Nephron (organoid): ENCODE results near the gene PGA4.

Experiments
- H3K27ac Mint-ChIP-seq, 3 experiments: 2 replicates each; pipeline ENCODE4 v1.8.0; 2020; ENCODE audit warnings: mixed read lengths in 3 of 3, mild to moderate bottlenecking in 2 of 3, moderate library complexity in 1 of 3
- H3K27me3 Mint-ChIP-seq: 2 replicates; pipeline ENCODE4 v1.8.0; 2021; ENCODE audit warnings: low read depth, mild to moderate bottlenecking, moderate library complexity, mixed read lengths
- H3K36me3 Mint-ChIP-seq: 2 replicates; pipeline ENCODE4 v1.8.0; 2020; ENCODE audit warnings: low read depth, mixed read lengths
- H3K4me1 Mint-ChIP-seq: 2 replicates; pipeline ENCODE4 v1.8.0; 2020; ENCODE audit warnings: mixed read lengths
- H3K4me3 Mint-ChIP-seq, 3 experiments: 2 replicates each; pipeline ENCODE4 v1.8.0; 2020; ENCODE audit warnings: mild to moderate bottlenecking in 3 of 3, mixed read lengths in 3 of 3, moderate library complexity in 2 of 3
- H3K9me3 Mint-ChIP-seq: 2 replicates; pipeline ENCODE4 v1.8.0; 2020; ENCODE audit warnings: mixed read lengths
- TF ChIP-seq, protein P1 (sequence below), 3 experiments: fragments of 200-600 bp; sonication (generic); IDR thresholded peaks; one replicate each; pipeline ENCODE4 v1.5.0; 2021; ENCODE audit warnings: antibody characterized with exemption in 3 of 3; ENCODE audit not compliant: unreplicated experiment in 3 of 3

Gene PGA4

DNA sequence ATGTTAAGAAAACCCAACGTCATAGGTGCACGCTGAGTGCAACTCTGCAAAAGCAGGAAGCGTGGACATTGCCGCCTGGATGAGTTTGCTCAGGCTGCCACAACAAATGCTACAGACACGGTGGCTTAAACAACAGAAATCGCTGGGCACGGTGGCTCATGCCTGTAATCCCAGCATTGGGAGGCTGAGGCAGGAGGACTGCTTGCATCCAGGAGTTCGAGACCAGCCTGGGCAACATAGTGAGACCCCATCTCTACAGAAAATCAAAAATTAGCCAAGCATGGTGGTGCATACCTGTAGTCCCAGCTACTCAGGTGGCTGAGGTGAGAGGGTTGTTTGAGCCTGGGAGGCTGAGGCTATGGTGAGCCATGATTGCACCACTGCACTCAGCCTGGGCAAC is 32.2 kb upstream of the PGA4 start:
- Mint-ChIP-seq H3K27me3 (peaks cover 4% of the 10 kb centered on the region), H3K9me3 (no peaks in the 10 kb centered on the region), H3K4me1 (peaks cover 8% of the 10 kb centered on the region), H3K27ac (no peak overlapping the region), H3K36me3 (no peaks in the 10 kb centered on the region), H3K4me3 (no peak overlapping the region)
- TF ChIP-seq, protein P1, sequence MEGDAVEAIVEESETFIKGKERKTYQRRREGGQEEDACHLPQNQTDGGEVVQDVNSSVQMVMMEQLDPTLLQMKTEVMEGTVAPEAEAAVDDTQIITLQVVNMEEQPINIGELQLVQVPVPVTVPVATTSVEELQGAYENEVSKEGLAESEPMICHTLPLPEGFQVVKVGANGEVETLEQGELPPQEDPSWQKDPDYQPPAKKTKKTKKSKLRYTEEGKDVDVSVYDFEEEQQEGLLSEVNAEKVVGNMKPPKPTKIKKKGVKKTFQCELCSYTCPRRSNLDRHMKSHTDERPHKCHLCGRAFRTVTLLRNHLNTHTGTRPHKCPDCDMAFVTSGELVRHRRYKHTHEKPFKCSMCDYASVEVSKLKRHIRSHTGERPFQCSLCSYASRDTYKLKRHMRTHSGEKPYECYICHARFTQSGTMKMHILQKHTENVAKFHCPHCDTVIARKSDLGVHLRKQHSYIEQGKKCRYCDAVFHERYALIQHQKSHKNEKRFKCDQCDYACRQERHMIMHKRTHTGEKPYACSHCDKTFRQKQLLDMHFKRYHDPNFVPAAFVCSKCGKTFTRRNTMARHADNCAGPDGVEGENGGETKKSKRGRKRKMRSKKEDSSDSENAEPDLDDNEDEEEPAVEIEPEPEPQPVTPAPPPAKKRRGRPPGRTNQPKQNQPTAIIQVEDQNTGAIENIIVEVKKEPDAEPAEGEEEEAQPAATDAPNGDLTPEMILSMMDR (IDR thresholded peaks at IDR 0.05; ENCODE audit: unreplicated experiment in 3 of 3) = no peak

DNA sequence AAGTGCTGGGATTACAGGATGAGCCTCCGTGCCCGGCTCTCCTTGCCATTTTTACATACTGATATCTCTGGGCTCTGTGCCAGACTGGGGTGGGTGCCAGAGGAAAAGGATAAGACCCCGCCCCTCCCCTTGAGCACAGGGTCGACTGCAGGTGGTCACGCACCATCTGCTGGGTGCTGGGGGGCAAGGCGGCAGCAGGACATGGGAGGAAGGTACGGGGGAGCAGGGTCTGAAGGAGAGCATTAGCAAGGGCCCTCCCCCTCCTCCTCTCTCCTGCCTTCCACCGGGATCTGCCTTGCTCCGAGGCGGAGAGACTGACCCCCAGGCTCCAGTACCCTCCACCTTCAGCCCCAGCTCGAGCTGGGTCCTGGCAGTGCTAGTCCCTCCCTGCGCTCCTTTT is 28.6 kb upstream of the PGA4 start:
- Mint-ChIP-seq H3K9me3 (no peaks in the 10 kb centered on the region), H3K4me3 (no peak overlapping the region), H3K4me1 (peaks cover 13% of the 10 kb centered on the region), H3K27me3 (peaks cover 6% of the 10 kb centered on the region), H3K36me3 (no peaks in the 10 kb centered on the region), H3K27ac (peak overlapping the region; percentile 37 to 86 (median 74))
- TF ChIP-seq, protein P1 (IDR thresholded peaks at IDR 0.05; ENCODE audit: unreplicated experiment in 3 of 3) = no peak

DNA sequence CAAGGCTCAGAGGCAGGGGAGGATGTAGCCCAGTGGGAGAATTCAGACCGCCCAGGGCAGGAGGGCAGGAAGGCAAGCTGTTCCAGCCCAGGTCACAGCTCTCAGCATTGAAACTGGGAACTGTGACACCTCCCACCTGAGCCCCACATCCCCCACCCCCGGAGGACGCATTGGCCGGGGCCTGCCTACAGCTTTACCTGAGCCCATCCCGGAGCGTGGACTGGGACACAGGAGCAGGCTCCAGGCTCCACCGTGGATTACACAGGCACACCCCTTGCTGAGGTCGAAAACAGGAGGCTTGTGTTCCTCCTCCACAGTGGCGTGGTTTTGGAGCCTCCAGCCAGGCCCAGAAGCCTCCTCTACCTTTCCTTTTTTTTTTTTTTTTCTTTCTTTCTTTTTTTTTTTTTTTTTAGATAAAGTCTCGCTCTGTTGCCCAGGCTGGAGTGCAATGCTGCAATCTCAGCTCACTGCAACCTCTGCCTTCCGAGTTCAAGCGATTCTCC is 27.9 kb upstream of the PGA4 start:
- peaks cover under 1% of the 10 kb centered on the region for H3K9me3 Mint-ChIP-seq
- H3K4me3 Mint-ChIP-seq = no peak overlapping the region
- peaks cover 6% of the 10 kb centered on the region for H3K27me3 Mint-ChIP-seq
- TF ChIP-seq, protein P1 (IDR thresholded peaks at IDR 0.05; ENCODE audit: unreplicated experiment in 3 of 3) = no peak
- H3K4me1 Mint-ChIP-seq = peaks cover 13% of the 10 kb centered on the region
- H3K27ac Mint-ChIP-seq = peak overlapping the region; percentile 74 to 86 (median 75)
- H3K36me3 Mint-ChIP-seq = no peaks in the 10 kb centered on the region

DNA sequence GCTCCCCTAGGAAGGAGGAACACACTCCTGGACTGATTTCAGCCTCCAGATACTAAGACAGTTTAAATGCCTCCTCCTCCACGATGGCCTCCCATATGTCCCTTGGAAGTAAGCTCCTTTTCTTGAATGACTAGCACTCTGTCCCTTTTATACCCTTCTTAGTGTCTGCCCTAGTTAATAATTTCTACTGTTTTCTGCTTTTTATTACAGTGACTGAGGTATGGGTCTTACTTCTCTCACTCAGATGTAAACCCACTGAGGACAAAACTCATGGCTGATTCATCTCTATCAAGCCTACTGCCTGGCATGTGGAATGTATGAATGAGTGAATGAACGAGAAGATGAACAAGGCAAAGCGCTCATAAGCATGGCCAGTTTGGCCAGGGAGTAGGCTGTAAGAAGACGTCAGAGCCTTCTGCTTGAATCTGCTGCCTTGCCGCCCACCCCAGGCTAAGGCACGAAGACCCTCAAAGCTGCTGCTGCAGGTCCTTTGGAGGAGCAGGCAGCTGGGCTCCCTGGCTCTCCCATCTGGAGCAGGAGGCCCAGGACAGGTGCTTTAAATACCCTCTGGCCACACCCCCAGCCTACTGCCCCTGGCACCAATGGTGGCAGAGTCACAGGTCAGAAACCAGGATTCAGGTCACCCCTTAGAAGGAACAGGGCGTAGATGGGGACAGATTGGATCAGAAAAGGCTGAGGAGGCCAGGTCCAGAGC is 27.0 kb upstream of the PGA4 start:
- TF ChIP-seq, protein P1 (IDR thresholded peaks at IDR 0.05; ENCODE audit: unreplicated experiment in 3 of 3) = no peak

DNA sequence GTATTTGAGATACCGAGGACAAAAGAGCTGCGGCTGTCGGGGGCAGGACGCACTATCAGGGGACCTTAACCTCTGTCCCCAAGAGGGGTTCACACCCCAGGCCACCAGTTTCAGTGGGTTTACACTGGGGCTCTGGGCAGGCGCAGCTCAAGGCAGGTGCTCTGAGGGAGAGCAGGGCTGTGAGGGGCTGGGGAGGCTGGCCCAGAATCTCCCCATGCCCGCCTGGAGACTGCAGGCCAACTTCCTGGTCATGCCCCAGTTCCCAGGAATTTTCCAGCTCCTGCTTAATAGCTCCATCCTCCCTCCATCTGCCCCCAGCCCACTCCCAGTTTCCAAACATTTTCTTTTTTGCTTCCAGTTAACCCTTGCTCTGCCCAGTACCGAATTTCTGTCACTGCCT is 26.4 kb upstream of the PGA4 start:
- Mint-ChIP-seq H3K27ac (peak overlapping the region; percentile 74 to 86 (median 75)), H3K27me3 (peaks cover 6% of the 10 kb centered on the region), H3K4me1 (peaks cover 13% of the 10 kb centered on the region)

More for the DNA sequence above, 27.0 kb upstream of the PGA4 start:
- Mint-ChIP-seq H3K4me1 (peaks cover 13% of the 10 kb centered on the region), H3K9me3 (peaks cover 2% of the 10 kb centered on the region), H3K36me3 (no peaks in the 10 kb centered on the region), H3K27ac (peak overlapping the region; percentile 74 to 86 (median 75)), H3K27me3 (peaks cover 6% of the 10 kb centered on the region), H3K4me3 (no peak overlapping the region)

More for the DNA sequence above, 26.4 kb upstream of the PGA4 start:
- Mint-ChIP-seq H3K36me3 (no peaks in the 10 kb centered on the region), H3K4me3 (peak overlapping the region in 2 of 3 experiments; percentile 5 to 69), H3K9me3 (peaks cover 2% of the 10 kb centered on the region)
- TF ChIP-seq, protein P1 (IDR thresholded peaks at IDR 0.05; ENCODE audit: unreplicated experiment in 3 of 3) = no peak
